Stimulated activated CD8-positive, alpha-beta memory T cell treated with anti-CD3 and anti-CD28 coated beads, Interleukin-4, amount 100 ng/mL, for 48 hours (primary cell): Measurements from ENCODE around the gene TMED5.

Source experiments
- DNase-seq: peaks from one replicate; pipeline ENCODE4 v3.0.0-alpha.2; 2020

The TMED5 gene

DNA sequence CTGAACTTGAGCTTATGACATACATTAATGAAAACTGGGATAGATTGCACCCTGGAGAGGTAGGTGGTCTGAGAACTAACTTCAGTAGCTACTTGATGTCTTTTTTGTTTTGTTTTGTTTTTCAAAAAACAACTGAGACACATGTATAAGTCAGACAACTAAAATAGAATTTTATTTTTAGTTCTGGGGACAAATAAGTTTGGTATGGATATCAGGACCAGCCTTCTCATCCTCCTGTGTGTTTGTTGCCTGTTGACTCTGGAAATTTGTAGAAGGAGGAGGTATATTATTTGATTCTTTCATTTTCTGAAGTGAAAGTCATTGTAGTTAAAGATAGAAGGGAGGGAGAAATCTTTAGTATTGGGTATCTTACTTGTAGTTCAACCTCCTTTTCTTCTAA is 59.6 kb downstream of the TMED5 start:
- DNase-seq, result no peak

DNA sequence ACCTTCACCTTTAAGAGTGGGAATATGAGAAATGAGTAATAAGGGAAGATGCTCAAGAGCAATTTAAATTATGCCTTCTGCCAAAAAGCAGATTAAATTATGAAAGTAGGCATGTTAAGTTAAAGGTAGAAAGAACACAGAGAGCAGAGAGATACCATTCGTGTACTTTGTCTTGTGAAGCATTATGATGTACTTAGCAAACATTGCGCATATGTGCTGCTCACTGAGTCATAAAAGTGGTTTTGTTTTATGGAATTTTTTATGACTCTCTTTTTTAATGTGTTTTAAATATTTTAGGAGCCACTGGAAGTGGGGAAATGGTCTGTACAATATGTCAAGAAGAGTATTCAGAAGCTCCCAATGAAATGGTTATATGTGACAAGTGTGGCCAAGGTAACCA is 65.8 kb downstream of the TMED5 start:
- DNase-seq, result no peak

DNA sequence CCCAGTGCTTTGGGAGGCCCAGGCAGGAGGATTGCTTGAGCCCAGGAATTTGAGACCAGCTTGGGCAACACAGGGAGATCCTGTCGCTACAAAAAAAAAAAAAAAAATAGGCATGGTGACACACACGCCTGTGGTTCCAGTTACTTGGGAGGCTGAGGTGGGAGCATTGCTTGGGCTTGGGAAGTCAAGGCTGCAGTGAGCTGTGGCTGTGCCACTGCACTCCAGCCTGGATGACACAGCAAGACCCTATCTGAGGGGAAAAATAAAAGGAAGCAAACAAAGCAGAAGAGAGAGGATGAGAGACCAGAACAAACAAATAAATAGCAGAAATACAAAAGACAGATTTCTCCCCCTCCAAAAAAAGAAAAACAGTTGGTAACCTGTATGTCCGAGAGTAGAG is 67.1 kb downstream of the TMED5 start:
- DNase-seq, result no peak

DNA sequence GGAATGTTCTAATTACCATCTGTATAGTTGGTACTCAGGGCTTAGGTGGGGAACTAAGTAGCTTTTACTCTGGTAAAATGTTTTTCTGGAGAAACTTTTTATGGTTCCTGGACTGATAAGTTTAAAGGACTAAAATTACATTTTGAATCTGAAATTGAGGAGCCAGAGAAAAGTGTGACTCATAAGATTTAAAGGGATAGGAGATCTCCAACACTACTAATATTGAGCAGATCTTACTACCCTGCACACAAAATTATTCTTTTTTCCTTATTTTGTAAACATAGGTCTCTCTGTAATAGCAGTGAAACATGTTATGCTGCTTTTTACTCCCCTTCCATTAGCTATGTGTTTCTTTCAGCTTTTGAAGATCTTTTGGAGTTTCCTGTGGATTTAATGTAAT is 68.7 kb downstream of the TMED5 start:
- no peak for DNase-seq

DNA sequence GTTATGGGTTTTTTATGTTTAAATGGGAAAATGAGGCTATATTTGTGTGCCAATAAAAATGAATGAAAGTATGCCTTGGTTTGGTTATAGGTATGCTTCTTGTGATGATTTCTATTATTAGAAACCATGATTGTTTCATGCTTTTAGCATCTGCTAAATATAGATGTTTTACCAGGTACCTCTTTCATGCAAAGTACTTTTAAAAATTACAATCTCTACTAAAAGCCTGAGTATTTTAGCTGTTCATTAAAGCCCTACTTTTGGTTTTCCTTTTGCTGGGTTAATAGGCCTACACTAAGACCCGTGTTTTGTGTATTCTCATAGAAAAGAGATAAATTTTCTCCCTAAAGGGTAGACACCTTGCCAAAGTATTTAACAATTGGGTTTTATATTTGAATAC is 69.1 kb downstream of the TMED5 start:
- DNase-seq, result no peak

DNA sequence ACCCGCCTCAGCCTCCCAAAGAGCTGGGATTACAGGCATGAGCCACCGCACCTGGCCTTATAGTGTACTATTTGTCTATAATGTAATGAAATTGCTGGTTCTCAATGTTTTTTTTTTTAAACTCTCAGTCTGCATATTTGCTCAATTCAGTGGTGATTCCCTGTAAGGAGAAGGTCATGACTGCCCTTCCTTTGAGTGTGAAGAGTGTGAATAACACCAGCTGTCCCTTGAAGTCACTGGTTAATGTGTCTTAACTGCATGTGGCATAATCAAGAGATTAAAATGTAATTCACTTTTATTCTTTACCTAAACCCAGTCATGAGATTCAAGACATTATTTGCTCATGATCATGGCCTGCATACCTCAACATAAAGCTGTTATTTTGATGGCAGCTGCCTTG is 70.6 kb downstream of the TMED5 start:
- no peak for DNase-seq

DNA sequence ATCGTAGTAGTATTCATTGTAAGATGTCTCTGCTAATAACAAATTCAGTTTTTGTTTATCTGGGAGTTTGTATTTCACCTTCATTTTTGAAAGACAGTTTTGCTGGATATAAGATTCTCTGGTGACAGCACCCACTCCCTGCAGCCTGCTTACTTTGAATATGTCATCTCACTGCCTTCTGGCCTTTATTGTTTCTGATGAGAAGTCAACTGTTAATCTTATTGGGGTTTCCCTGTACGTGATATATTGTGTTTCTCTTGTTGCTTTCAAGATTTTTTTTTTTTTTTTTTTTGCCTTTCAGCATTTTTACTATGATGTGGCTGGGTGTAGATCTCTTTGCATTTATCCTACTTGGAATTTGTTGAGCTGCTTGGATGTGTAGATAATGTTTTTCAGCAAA is 71.9 kb downstream of the TMED5 start:
- DNase-seq, result no peak

DNA sequence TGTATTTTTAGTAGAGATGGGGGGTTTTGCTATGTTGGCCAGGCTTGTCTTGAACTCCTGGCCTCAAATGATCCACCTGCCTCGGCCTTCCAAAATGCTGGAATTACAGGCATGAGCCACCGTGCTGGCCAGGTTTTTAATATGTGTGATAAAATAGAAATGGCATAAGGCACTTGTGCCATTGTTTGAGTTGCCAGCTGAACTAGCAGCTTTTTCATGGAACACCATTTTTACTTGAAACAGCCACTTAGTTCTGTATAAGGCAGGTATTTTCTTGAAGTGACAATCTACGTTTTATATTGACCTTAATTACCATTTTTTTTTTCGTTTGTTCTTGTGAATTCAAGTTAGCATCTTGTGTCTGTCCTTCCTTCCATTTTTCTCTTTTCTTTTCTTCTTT is 72.8 kb downstream of the TMED5 start:
- no peak for DNase-seq

DNA sequence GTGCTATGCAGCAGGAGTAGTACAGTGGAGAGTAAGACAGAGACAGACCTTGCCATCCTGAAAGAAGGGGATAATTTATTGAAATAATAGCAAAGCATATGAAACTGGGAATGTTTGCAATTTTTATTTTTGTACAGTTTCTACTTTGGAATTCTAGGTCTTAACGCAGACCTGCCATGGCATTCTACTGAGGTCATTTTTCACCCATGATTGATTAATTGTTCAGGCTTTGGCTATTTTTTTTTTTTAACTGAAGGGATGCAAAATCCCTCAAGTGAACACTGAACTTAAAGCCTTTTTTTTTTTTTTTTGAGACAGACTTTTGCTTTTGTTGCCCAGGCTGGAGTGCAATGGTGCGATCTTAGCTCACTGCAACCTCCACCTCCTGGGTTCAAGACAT is 74.0 kb downstream of the TMED5 start:
- no peak for DNase-seq

DNA sequence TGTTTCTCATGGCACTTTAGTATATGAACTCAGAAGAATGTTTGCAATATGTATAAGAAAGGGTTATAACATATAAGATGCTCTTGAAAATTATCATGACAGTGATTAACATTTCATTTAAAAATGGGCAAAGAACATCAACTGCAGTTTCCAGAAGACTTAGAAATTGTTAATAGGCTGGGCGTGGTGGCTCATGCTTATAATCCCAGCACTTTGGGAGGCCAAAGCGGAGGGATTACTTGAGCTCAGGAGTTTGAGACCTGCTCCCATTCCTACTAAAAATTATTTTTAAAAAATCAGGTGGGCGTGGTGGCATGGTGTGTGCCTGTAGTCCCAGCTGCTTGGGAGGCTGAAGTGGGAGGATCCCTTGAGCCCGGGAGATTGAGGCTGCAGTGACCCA is 78.1 kb downstream of the TMED5 start:
- DNase-seq, result no peak
